Esophagus muscularis mucosa (tissue), 4 donors: Measurements from ENCODE around the gene CCNY. TPM values are rescaled to one million over a fixed set of nuclear protein-coding genes. Genes with fewer than 3 reads are reported as not detected.

Source experiments
- DNase-seq: peaks from one replicate; pipeline ENCODE4 v3.0.0-alpha.2; 2017; ENCODE audit errors: extremely low spot score
- H3K27ac ChIP-seq, 4 donors: fragments of 200-600 bp; sonication (generic); replicated peaks in 1 of 4; 1 replicate in 3 of 4; 2 replicates in 1 of 4; pipeline ENCODE4 v1.5.1; 2016 to 2019; ENCODE audit warnings: mild to moderate bottlenecking in 1 of 4
- H3K27me3 ChIP-seq, 4 donors: fragments of 200-600 bp; sonication (generic); one replicate each; pipeline versions ENCODE4 v1.5.1 to v1.6.0; 2016 to 2019
- H3K36me3 ChIP-seq, 4 donors: fragments of 200-600 bp; sonication (generic); one replicate each; pipeline ENCODE4 v1.5.1; 2016 to 2019
- H3K4me1 ChIP-seq, 4 donors: fragments of 200-600 bp; sonication (generic); one replicate each; pipeline ENCODE4 v1.5.1; 2016 to 2019
- H3K4me3 ChIP-seq, 4 donors: fragments of 200-600 bp; sonication (generic); 1 replicate in 2 of 4; 2 replicates in 2 of 4; pipeline ENCODE4 v1.5.1; 2016 to 2019; ENCODE audit warnings: mild to moderate bottlenecking in 4 of 4, moderate library complexity in 1 of 4
- H3K9me3 ChIP-seq, 4 donors: fragments of 200-600 bp; sonication (generic); 1 replicate in 3 of 4; 2 replicates in 1 of 4; pipeline ENCODE4 v1.5.1; 2016 to 2019
- CTCF ChIP-seq, 3 experiments: fragments of 200-600 bp in 2 of 3; fragments of 450-650 bp in 1 of 3; sonication (generic) in 2 of 3; IDR thresholded peaks; one replicate each; pipeline ENCODE4 v1.5.1; 2017 to 2019; ENCODE audit warnings: antibody characterized with exemption in 3 of 3, mild to moderate bottlenecking in 2 of 3, moderate library complexity in 1 of 3
- EP300 ChIP-seq: sonication (generic); formaldehyde crosslinking; IDR thresholded peaks from one replicate; pipeline ENCODE4 v1.6.1; 2017; ENCODE audit warnings: antibody characterized with exemption
- POLR2A ChIP-seq: fragments of 450-650 bp; IDR thresholded peaks from one replicate; pipeline ENCODE4 v1.6.1; 2017; ENCODE audit warnings: antibody characterized with exemption, moderate library complexity, mild to moderate bottlenecking, low read depth
- POLR2AphosphoS5 ChIP-seq, 2 donors: sonication (generic); formaldehyde crosslinking; IDR thresholded peaks; one replicate each; pipeline ENCODE4 v1.6.1; 2017; ENCODE audit warnings: antibody characterized with exemption in 2 of 2
- WGBS: methylation state at CpG from one replicate; pipeline ENCODE4 v1.1.5; 2018; 5-methylcytosine and 5-hydroxymethylcytosine counted together
- intact Hi-C: fragments of 100-400 bp; cut with DNase I; formaldehyde crosslinking; loops from one replicate; pipeline ENCODE4 v1.15.1; 2023
- total RNA-seq, 4 donors: library from RNA; depleted of rRNA; stranded (reverse); fragments of >200 nt; gene quantifications; one replicate each; pipeline versions ENCODE4 v1.1.0 to v1.2.1, GENCODE V29; 2016

Gene CCNY
- total RNA-seq, 4 donors from 2014 or later = 36.6 to 53.5 (median 47.0) TPM

GRCh38 chr10:35339942-35340341 lies 3.6 kb downstream of the CCNY start:
- Histone ChIP-seq H3K27me3 (no peaks in the 10 kb centered on the region), H3K27ac (no peak overlapping the region), H3K4me3 (no peak overlapping the region), H3K36me3 (no peaks in the 10 kb centered on the region), H3K4me1 (peaks cover 46 to 59% (median 57%) of the 10 kb centered on the region in 4 donors), H3K9me3 (no peaks in the 10 kb centered on the region)
- DNase-seq = no peak
- TF ChIP-seq EP300 (no peak), POLR2A (no peak), POLR2AphosphoS5 (IDR thresholded peaks at IDR 0.05) (no peak), CTCF (IDR thresholded peaks at IDR 0.05) (no peak)
- intact Hi-C loops = loop anchor here (5.0 to 10.0 kb wide), 2 partner anchors 77 to 115 kb away; no protein-coding TSS in a partner anchor
- WGBS = 71% methylated on average over 2 of the region's 2 CpGs

- Histone ChIP-seq H3K4me1 (peaks cover 52 to 60% (median 57%) of the 10 kb centered on the region in 4 donors), H3K27ac (no peak overlapping the region), H3K4me3 (no peak overlapping the region), H3K36me3 (no peaks in the 10 kb centered on the region), H3K27me3 (no peaks in the 10 kb centered on the region), H3K9me3 (no peaks in the 10 kb centered on the region)
- no peak for TF ChIP-seq EP300
- no peak for TF ChIP-seq POLR2AphosphoS5 (IDR thresholded peaks at IDR 0.05)
- no peak for TF ChIP-seq CTCF (IDR thresholded peaks at IDR 0.05)
- no peak for TF ChIP-seq POLR2A
- WGBS = 47% methylated on average over 6 of the region's 6 CpGs
- intact Hi-C loops = no loop called here
- no peak for DNase-seq
Measured at GRCh38 chr10:35340975-35341374, 4.7 kb downstream of the CCNY start.

GRCh38 chr10:35341521-35341920 lies 5.2 kb downstream of the CCNY start:
- WGBS = 64% methylated on average over 4 of the region's 4 CpGs
- Histone ChIP-seq H3K9me3 (no peaks in the 10 kb centered on the region), H3K4me1 (peaks cover 57 to 65% (median 63%) of the 10 kb centered on the region in 4 donors), H3K27me3 (no peaks in the 10 kb centered on the region), H3K36me3 (no peaks in the 10 kb centered on the region), H3K4me3 (no peak overlapping the region), H3K27ac (no peak overlapping the region)
- DNase-seq = no peak
- intact Hi-C loops = no loop called here
- TF ChIP-seq CTCF (IDR thresholded peaks at IDR 0.05) = no peak
- no peak for TF ChIP-seq EP300
- TF ChIP-seq POLR2A = no peak
- TF ChIP-seq POLR2AphosphoS5 (IDR thresholded peaks at IDR 0.05) = no peak

- intact Hi-C loops = no loop called here
- no peak for TF ChIP-seq CTCF (IDR thresholded peaks at IDR 0.05)
- no peak for TF ChIP-seq EP300
- no peak for TF ChIP-seq POLR2AphosphoS5 (IDR thresholded peaks at IDR 0.05)
- no peak for TF ChIP-seq POLR2A
Measured at GRCh38 chr10:35342183-35342753, 6.0 kb downstream of the CCNY start.

GRCh38 chr10:35343739-35344138 lies 7.4 kb downstream of the CCNY start:
- TF ChIP-seq POLR2A (no peak), CTCF (IDR thresholded peaks at IDR 0.05) (no peak), POLR2AphosphoS5 (IDR thresholded peaks at IDR 0.05) (no peak), EP300 (no peak)
- Histone ChIP-seq H3K36me3 (no peaks in the 10 kb centered on the region), H3K4me1 (peaks cover 66 to 73% (median 70%) of the 10 kb centered on the region in 4 donors), H3K9me3 (no peaks in the 10 kb centered on the region), H3K27ac (no peak overlapping the region), H3K27me3 (no peaks in the 10 kb centered on the region), H3K4me3 (no peak overlapping the region)
- DNase-seq = no peak
- intact Hi-C loops = no loop called here

More at GRCh38 chr10:35342183-35342753, 6.0 kb downstream of the CCNY start:
- Histone ChIP-seq H3K27ac (no peak overlapping the region), H3K9me3 (no peaks in the 10 kb centered on the region), H3K4me1 (peaks cover 65 to 72% (median 68%) of the 10 kb centered on the region in 4 donors), H3K4me3 (no peak overlapping the region), H3K27me3 (no peaks in the 10 kb centered on the region), H3K36me3 (no peaks in the 10 kb centered on the region)
- 98% methylated on average over 5 of the region's 5 CpGs for WGBS
- no peak for DNase-seq
